GM18526 (cell line): Measurements from ENCODE around the gene CDKN1C.

Source experiments
- POLR2A ChIP-seq: IDR thresholded peaks from 3 replicates; pipeline ENCODE4 v1.6.1; 2011; ENCODE audit not compliant: insufficient read length; ENCODE audit errors: extremely low read depth

CDKN1C gene

DNA sequence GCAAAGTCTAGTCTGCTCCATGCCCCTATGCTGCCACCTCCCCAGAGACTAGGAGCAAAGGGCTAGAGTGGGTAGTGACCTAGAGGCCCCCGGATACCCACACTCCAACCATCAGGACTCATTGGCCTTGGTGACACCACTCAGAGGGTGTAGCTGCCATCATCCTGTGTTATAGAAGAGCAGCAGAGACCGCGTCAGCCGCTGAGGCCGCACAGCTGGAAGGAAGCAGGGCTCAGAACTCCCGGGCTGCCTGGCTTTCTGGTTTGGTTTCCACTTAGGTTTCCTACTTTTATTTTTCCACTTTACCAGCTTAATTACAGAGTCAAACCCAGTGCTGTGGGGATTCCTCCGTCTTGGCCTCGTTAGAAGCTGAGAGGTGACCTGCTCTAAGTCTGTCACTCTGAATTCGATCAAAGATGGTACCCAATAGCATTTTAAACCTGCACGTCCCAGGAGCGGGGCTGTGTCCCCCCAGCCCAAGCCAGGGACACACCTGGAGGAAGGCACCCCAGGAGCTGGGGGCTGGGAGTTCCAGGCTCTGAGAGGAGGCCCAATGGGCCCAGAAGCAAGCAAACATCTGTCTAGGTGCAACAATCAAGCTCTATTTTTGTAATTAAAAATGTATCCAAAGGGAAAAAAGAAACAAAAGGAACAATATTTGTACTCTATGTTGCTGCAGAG lies 2.1 kb upstream of the CDKN1C start:
- TF ChIP-seq POLR2A, result no peak

DNA sequence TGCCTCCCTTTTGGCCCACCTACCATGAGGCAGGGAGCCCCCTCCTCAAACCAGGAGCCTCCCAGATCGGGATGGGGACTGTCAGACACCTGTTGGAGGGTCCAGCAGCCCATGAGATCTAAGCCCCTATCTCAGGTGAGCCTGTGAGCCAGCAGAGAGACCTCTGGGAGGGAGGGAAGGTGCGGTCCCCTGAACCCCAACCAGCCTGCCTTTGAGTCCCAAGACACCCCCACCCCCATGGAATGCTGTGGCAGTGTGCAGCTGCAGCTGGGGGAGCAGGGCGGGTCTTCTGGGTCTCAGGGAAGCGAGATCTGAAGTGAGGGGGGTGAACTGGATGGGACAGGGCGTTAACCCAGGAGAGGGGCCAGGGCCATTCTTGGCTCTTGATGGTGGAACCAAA lies 1.4 kb upstream of the CDKN1C start:
- TF ChIP-seq POLR2A, result no peak

DNA sequence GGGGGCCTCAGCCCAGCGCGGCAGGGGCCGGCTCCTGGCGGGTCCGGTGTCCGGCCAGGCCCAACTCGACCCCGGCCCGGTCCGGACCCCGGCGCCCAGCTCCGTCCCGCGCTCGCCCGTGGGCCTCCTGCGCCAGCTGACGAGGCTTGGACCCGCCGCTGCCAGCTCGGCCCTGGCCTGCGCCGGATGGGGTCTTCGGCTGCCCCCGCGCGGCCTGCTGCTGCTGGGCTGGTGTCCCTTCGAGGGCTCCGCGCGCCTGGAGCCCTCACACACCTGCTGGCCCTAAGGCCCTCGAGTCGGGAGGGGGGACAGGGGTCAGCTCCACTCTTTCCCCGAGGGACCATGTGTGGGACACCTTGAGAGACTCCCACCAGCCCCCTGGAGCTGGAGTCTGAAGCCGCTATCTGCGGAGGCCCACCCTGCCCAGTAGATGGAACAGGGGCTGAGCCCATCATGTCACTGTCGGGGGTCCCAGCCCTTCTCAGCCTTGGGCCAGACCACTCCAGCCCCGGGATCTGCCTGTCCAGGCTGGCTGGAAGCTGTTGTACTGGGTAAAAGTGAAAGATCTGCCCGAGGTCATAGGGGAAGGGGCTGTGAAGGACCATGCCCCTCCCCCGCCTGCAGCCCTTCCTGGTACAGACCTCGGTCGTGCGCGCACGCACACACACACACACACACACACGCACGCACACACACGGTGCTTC lies 768 bp upstream of the CDKN1C start:
- TF ChIP-seq POLR2A, result no peak

DNA sequence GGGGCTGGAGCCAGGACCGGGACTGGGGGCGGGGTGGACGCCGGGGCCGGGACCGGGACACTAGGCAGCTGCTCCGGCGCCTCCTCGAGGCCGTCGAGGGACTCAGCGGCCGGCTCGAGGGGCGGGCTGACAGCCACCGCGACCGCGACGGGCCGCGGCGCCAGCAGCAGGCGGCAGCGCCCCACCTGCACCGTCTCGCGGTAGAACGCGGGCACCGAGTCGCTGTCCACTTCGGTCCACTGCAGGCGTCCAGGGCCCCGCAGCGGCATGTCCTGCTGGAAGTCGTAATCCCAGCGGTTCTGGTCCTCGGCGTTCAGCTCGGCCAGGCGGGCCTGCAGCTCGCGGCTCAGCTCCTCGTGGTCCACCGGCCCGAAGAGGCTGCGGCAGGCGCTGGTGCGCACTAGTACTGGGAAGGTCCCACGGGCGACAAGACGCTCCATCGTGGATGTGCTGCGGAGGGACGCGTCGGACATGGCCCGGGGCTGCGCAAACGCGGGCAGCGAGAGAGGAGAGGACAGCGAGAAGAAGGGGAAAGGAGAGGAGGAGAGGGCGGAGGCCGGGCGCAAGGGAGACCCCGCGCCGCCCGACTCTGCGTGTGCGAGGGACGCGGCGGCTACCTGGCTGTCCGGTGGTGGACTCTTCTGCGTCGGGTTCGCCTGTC lies 428 bp downstream of the CDKN1C start:
- no peak for TF ChIP-seq POLR2A

DNA sequence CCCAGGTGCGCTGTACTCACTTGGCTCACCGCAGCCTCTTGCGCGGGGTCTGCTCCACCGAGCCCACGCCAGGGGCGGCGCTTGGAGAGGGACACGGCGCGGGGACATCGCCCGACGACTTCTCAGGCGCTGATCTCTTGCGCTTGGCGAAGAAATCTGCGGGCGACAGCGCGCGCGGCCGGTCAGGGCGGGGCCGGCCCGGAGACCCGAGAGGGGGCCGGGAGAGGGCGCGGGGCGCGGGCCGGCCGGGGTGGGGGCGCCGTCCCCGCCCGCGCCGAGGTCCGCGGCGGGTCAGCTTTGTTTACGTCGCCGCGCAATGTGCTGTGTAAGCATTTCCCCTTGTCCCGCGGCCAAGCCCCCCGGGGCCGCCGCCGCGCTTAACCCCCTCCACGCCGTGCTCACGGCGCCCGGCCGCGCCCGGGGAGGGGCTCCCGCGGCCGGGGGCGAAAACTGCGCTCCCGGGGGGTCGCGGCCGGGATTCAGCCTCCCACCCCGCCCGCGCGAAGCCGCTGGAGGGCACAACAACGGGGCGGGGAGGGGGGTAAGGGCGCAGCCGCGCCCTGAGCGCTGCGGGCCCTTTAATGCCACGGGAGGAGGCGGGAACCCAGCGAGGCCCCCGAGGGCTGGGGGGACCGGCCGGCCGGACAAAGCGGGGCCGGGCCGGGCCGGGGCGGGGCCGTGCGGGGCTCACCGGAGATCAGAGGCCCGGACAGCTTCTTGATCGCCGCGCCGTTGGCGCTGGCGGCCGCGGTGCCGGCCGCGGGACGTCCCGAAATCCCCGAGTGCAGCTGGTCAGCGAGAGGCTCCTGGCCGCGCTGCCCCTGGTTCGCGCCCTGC lies 1.4 kb downstream of the CDKN1C start:
- TF ChIP-seq POLR2A, result no peak

DNA sequence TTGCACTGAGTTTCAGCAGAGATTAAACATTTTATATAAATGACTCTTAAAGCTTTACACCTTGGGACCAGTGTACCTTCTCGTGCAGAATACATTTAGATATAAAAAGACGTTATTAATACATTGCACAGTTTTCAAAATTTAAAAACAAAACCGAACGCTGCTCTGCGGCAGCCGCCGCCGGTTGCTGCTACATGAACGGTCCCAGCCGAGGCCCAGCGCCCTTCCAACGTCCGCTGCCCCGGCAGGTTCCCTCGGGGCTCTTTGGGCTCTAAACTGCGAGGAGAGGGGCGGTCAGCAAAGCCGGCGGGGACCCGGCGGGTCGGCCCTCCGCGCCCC lies 2.0 kb downstream of the CDKN1C start:
- no peak for TF ChIP-seq POLR2A

DNA sequence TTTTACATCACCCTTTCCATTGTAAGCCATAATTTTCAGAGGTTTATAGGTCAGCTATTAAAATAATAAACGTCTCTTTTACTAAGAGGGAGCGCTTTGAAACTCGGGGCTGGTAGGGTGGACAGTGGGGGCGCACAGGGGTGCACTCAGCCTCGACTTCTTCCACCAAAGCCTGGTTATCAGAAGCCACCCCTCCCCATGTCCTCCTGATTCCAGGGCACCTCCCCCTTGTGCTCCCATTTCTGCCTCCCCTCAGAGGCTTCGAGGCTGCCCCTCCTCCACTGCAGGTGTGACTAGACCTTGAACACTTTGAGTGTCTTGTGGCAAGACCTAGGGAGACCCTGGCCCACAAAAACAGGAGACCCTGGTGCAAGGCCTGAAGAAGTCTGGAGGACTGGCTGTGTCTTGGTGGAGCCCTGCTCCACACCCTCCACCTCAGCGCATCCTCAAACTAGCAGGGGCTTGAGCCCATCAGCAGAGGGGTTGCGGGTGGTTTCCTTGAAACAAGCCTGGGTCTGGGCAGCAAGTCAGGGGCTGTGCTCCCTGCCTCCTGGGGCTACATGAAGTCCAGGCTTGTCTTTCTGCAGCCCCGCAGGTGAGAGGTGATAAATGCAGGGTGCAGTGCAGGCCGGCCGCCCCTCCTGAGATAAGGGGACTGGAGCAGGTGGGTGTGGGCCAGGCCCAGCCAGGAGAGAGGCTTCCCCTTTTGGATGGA lies 3.0 kb downstream of the CDKN1C start:
- no peak for TF ChIP-seq POLR2A

DNA sequence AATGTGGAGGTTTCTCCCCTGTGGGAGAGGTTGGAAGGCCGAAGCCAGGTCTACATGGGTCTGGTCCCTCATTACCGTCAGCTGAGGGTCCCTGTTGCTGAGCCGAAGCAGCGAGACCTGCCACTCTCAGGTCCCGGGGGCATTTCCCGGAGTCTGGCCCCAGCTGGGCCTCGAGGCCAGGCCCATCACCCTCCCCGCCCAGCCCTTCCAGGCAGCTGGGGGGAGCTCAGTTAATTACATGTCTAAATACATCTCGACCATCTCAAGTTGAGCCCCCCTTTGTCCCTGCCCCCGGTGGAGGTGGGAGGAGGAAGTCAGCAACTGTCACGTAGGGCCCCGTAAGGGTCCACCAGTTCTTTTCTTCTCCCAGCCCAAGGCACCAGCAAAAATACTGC lies 3.6 kb downstream of the CDKN1C start:
- no peak for TF ChIP-seq POLR2A

DNA sequence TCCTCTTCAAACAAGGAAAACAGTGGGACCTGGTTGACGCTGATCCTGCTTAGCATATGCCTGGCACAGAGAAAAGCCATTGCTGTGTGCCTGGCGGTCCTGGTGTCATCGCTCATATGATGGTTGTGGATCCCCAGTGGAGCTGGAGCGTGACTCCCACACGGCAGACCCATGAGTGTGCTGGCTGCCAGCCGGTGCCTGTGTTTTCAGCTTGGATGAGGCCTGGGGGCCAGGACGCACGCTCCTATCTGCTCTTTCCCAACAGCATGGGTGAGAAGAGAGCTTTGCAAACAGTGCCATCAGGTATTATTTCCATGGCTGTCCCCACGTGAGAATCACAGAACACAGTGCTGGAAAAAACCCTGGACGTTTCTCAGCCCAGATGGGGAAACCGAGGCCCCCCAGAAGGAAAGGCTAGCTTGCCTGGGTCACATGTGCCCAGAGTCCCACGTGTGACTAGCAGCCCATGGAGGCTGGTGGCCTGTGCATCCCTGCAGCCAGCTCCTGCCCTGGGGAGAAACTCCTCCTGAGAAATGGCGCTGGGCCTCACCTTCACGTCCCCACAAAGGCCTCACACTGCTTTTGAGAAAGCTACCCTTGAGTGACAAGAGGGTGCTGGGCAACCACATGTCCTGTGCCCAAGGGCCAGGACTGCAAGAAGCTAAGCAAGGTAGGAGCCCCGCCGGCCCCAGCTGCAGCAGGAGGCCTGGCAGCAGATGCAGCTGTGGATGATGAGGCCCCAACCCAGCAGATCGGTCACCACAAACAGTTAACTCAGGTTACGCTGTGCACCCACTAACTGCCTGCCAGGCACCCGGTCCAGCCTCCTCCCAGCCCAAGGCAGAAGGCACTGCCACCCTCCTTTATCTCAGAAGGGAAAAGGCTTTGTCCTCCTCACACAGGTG lies 4.2 kb downstream of the CDKN1C start:
- no peak for TF ChIP-seq POLR2A

DNA sequence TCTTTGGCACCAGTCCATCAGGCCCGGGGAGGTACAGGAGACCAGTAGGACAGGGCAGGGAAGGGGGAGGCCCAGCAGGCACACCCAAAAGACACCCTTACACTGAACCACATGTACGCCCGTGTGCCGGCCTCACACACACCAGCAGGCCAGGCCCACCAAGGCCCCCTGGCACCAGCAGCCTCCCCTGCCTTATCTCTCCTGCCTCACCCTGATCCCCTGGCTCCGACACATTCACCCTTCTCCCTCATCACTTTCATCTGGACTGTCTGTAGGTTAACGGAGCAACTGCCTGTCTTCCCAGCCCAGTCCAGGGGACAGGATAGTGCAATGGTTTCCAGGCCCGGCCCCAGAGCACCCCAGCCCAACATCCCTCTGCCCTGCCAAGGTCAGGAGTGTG lies 4.9 kb downstream of the CDKN1C start:
- no peak for TF ChIP-seq POLR2A

DNA sequence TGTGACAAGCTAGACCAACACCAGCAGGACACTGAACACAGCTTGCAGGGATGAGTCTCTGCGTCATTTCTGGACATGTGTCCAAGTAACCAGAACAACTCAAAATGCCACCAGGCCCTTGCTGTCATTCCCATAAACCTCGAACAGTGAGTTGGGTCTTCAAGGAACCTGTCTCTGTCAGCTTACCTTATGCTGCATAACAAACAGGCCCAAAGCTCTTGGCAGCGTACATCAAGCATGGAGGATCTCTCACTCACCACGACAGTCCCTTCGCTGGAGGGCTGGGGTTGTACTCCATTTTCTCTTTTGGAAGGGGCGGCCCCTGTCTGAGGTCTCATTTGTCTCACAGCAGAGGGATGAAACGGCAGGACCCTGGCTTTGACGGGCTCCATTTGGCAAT lies 6.8 kb downstream of the CDKN1C start:
- TF ChIP-seq POLR2A, result no peak

DNA sequence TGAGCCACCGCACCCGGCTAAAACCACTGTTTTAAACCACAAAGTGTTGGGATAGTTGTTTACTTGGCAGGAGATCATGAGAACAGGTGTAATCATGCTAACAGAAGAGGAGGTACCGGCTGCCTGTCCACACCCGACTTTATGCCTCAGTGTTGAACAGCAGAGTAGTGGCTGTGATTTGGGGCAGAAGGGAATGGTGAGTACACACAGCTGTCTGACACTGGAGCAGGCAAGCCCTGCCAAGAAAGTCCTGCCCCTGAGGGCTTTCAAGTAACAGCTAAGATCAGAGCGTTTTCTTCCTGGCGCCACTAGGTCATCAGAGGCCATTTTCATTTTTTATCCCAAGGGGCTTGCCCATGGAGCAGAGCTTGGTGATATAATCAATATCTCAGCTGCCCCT lies 8.1 kb downstream of the CDKN1C start:
- no peak for TF ChIP-seq POLR2A

DNA sequence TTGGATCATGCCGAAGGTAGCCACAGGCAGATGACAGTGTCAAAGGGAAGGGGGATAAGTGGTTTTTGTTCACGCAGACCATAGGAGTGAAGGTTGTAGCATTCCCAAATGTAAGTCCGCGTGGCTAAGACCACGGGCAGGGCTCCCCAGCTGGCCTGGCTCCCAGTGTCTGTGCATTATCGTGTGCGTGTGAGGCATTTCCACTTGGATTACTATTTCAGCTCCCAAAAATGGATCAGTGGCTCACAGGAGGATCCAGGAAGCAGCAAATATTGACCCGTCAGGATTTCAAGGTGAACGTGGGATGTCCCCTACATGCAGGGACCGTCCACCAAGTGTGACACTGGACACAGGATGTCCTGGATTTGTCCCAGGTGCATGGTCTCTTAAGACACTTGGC lies 10.6 kb downstream of the CDKN1C start:
- no peak for TF ChIP-seq POLR2A

DNA sequence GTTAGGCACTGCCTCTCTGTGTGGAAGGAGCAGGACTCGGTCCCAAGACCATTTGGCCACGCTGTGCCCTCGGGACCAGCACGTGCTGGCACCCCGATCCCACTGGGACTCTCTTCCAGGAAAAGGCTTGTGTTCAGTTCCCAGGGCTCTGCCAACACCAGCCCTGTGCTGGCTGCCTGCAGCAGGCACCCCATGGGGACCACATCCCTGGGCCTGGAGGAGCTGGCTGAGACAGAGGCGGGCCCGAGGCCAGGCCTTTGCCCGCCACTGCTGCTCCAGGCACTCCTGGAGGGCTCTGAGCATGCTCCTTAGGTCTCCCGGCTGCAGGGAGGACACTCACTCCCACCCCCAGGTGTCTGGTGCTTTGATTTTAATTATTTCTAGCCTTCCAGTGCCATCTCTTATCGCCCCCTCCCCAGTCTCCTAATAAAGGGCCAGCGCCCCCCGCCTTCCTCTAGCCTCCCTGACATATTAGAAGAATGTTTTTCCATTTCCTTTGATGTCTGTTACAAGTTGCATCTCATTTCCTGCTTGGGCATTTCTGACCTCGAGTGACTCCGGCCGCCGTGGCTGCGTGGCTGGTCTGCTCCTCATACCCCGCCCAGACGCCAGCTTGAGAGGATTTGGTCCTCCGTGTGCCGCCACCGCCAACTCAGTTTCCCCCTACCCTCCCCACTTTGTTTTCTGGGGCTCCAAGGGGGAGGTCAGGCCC lies 14.4 kb downstream of the CDKN1C start:
- no peak for TF ChIP-seq POLR2A

DNA sequence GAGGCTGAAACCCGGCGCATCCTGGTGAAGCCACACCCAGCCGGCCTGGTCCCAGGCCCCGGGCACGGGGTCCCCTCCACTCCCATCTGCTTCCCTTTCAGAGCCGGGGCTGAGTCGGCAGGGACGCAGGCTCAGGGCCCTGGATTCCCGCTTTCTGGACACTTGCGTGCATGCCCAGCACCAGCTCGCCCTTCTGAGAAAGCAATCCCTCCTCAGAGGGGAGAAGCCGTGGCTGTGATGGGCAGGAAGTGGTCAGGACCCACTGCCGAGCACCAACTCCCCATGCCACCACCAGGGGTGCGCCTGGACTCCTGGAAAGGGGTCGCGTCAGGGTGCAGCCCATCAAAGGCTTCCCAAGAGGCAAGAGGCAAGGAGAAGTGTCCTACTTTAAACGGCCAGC lies 15.1 kb downstream of the CDKN1C start:
- TF ChIP-seq POLR2A, result no peak
